ENCODE data around the gene NAGS.
"Not testable (repeated sequence)": the region's sequence is repeated elsewhere in the genome, so short reads cannot be mapped to it uniquely, and the experiment has no call there.

Gene NAGS

DNA sequence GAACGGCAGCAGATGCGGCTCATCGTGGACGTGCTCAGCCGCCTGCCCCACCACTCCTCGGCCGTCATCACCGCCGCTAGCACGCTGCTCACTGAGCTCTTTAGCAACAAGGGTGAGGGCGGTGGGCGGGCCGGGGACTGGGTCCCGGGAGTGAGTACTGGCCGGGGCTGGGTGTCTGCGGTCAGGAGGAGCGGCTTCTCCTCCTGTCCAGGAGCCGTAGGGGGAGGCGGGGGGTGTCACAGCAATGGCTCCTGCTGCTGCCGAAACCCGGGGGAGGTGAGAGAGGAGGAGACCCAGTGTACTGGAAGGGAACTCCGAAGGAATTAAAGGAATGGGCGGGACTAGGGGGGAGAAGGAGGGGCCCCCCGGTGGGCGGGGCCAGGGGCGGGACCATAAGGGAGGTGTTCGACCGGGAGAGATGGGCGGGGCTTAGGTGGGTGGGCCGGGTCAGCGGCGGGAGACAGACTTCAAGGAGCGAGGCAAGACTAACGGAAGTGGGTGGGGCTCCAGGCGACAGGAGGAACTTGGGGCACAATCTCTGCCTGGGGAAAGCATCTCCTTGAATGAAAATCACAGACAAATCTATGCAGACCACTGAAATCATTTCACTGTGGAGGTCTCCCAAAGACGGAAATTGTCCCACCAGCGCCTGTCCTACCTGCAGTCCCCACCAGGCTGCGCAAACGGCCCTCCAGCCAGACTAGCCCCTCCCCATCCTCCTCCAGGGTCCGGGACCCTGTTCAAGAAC lies 2.4 kb downstream of the NAGS start:
- DNase-seq: peak; percentile 88 to 94 (median 93)

DNA sequence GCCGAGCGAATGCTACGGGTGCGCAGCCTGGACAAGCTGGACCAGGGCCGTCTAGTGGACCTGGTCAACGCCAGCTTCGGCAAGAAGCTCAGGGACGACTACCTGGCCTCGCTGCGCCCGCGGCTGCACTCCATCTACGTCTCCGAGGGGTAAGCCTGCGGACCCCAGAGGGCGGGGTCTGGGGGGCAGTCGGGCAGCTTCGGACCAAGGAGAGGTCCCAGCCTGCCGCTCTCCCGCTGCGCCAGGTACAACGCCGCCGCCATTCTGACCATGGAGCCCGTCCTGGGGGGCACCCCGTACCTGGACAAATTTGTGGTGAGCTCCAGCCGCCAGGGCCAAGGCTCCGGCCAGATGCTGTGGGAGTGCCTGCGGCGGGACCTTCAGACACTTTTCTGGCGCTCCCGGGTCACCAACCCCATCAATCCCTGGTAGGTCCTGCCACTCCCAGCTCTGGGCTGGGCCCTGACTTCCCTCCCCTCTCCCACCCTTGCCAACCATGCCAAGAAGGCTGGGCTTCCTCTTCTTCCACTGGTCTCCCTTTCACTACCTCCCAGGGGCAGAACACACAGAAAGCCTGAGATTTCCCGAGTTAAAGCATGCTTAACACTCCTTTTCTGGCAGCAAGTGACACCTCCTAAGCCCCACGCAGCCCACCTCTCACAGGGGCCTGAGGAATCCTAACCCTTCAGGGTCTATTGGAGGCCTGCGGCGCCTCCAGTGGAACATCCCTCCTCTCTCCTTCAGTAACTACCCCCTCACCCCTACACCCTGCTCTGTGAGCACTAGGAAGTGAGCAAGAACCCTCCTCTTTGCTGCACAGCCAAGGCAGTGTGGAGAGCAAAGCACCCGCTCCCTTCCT lies 3.2 kb downstream of the NAGS start:
- no peak for DNase-seq

- no peak for DNase-seq
Measured at GRCh38 chr17:44008205-44008909, 3.9 kb downstream of the NAGS start.

- DNase-seq: no peak
Measured at GRCh38 chr17:44010966-44011647, 6.7 kb downstream of the NAGS start.

DNA sequence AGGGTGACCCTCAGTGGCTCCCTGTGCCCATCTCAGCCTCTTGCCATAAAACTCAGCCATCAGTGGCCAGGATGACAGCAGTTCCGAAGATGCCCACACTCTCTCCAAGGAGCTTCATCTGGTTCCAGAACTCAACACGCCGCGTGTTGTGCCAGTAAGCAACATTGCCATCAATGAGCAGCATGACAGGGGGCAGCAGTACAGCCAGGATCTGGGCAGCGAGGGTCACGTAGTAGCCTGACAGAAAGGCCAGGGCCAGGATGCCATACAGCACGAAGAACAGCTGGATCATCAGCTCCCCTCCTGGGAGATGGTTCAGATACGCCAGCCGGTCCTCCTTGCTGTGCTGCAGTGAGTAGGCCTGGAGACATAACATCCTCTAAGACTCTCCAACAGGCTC lies 7.5 kb downstream of the NAGS start:
- DNase-seq: no peak

DNA sequence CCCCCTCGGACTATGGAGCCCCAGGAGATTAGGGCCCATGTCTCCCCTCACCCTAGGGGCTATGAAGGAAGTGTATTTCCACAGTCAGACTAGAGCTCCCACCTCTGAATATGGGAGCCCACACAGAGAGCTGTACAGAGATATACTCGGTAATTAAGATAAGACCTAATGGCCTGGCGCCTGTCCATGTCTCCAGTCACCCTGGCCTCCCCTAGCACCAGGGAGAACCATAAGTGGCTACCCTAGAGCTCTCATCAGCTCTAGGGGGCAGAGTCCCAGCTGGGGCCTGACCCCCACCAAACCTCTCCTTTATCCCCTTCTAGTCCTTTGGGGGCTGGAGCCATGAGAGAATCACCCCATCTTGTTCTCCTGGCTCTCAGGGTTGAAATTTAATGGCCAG lies 8.0 kb downstream of the NAGS start:
- no peak for DNase-seq

GRCh38 chr17:44012874-44013273 lies 8.5 kb downstream of the NAGS start:
- DNase-seq: no peak

- DNase-seq: no peak
Measured at GRCh38 chr17:44014133-44014436, 9.7 kb downstream of the NAGS start.

DNA sequence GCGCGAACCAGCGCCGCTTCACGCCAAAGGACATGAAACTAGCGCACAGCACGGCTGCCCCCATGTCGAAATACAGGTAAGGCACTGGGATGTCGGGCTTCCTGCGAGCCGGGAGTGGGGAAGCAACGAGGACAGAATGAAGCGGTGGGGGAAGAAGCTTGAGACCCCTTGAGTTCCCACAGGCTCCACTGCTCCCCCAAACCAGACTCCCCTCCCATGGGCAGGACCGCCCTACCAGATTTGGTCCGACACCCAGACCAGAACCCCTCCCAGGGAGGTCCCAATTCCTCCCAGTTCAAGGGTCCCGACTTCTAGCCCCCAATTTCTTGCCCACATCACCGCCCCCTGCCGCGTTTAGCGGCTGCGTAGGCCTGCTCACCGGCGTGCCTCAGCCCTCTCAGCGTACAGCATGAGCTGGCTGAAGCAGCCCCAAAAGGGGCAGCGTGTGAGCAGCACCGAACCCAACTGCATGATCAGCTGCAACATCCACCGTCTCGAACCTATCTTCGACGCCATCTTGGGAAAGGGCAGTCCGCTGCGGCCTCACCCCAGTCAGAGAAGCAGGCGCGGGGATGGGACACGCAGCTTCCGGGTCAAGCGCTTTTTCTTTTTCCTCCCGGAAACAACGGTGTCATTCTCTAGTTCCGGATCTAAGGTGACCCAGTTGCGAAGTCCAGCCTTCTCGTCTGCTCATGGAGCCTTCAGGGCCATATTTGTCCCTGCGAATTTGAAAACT lies 10.2 kb downstream of the NAGS start, which contains the start of gene TMEM101:
Gene TMEM101 (minus strand): TSS at position 527 of the 736 bp plus-strand sequence. CDS start 11 bp downstream, at position 516.
- DNase-seq: peak; percentile 83 to 95 (median 91)

DNA sequence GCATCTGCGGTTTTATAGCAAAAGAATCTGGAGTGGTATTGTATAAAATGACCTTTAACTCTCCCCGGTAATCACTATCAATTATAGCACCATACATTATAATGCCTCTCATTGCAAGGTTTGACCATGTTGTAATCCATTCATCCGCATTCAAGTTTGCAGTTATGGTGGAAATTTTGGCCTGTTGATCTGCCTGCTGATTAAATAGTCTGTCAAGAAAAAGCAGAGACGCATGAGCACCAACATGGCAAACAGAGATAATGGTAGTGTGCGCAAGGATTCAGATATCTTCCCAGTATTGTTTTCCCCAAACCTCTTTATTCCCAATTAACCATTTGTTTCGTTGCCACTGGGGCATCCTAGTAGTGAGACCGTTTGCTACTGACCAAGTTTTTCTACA lies 16.8 kb downstream of the NAGS start:
- DNase-seq: not testable (repeated sequence)

DNA sequence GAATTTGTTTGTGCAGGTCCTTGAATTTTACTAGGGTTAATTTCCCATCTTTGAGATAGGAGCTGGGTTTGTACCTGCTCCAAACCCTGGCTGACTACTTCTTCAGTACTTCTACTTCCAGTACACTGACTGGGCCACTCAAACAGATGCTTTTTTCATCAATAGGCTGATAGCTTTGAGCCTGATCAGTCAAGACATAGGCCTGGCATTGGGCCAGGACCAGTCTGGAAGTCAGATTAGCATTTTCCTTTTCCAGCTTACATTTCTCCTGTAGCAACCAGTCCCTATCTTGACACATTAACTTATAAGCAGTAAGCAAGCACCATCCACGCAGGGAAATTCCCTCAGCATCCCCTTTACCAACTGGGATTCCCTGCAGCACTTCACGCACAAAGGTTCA lies 17.8 kb downstream of the NAGS start:
- no peak for DNase-seq

DNA sequence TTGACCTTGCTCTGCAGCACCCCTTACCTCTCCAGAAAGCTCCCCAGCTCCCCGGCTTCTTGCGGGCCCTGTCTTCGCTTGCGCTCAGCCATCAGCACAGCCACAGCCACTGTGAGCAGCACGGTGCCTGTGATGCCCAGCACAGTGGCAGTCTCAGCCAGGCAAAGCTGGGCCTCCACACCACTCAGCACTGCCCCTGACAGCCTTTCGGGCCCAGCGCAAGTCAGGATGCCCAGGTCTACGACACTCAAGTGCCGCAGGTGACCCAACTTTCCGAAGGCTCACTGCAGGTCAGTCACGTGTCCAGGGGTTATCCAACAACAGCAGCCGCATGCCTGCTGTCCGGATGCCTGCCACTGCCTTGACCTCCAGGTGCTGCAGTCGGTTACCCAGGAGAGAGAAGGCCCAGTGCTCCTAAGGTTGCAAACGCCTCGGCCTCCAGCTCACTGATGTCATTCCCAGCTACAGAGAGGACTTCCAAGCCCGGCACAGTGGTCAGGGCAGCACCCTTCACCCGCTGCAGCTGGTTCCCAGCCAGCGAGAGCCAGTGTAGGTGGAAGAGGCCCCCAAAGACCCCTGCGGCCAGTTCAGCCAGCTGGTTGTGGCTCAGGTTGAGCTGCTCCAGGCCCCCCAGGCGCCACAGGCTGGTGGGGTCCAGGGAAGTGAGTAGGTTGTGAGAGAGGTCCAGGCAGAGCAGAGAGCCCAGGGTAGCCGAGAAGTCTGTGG lies 19.3 kb downstream of the NAGS start:
- no peak for DNase-seq

- DNase-seq: peak in 1 of 3 experiments; percentile 45
Measured at GRCh38 chr17:44024271-44024663, 19.8 kb downstream of the NAGS start.

GRCh38 chr17:44024853-44025252 lies 20.4 kb downstream of the NAGS start:
- no peak for DNase-seq

DNA sequence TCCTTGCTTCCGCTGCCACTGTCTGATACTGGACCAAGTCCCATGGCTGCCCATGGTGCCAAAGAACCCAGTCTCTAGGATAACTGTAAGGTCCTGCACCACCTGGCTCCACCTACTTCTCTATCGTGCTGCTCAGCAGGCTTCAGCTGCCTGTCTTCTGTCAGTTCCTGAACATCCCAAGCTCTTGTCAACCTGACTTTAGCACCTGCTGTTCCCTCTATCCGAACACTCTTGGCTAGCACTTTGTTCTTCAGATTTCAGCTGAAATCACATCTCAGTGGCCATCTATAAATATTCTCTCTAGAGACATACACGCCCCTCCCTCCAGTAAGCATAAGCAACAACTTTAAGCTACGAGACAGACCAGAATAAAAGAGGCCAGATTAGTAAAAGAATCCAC lies 25.3 kb downstream of the NAGS start:
- no peak for DNase-seq

- DNase-seq: no peak
Measured at GRCh38 chr17:44030482-44030881, 26.1 kb downstream of the NAGS start.

- no peak for DNase-seq
Measured at GRCh38 chr17:44033861-44034408, 29.5 kb downstream of the NAGS start.

- DNase-seq: not testable (repeated sequence)
Measured at GRCh38 chr17:44034688-44035087, 30.3 kb downstream of the NAGS start.

DNA sequence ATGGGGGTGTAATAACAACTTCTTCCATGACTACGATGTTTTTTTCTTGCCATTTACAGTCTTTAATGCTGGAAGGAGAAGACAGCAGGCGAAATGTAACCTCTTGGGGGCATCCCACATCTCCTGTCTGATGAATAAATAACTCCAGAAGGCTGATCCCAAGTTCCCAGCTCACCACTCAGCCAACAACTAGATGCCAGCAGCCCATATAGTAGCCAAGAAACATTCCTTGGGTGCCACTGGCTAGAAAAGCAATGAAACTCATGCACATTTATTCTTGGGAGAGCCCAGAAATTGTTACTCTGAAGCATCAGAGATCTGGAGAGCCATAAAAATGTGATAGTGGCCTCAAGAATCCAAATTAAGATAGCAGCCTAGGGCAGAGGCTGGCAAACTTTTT lies 33.0 kb downstream of the NAGS start:
- no peak for DNase-seq

GRCh38 chr17:44038604-44039011 lies 34.2 kb downstream of the NAGS start:
- DNase-seq: no peak

Measured in NCI-H1417 (cell line).